Suprapubic skin (tissue), 4 donors: Measurements from ENCODE around the gene UBR3. TPM values are rescaled to one million over a fixed set of nuclear protein-coding genes. Genes with fewer than 3 reads are reported as not detected.
"Not testable (repeated sequence)": the region's sequence is repeated elsewhere in the genome, so short reads cannot be mapped to it uniquely, and the experiment has no call there.

Experiments used
- DNase-seq, 2 donors: peaks; one replicate each; pipeline ENCODE4 v3.0.0-alpha.2; 2019; ENCODE audit warnings: low spot score in 2 of 2
- H3K27ac ChIP-seq: fragments of 200-600 bp; sonication (generic); one replicate; pipeline ENCODE4 v1.5.1; 2019
- H3K27me3 ChIP-seq: fragments of 200-600 bp; sonication (generic); one replicate; pipeline ENCODE4 v1.5.1; 2019
- H3K36me3 ChIP-seq: fragments of 200-600 bp; sonication (generic); one replicate; pipeline ENCODE4 v1.5.1; 2019
- H3K4me1 ChIP-seq: fragments of 200-600 bp; sonication (generic); one replicate; pipeline ENCODE4 v1.5.1; 2019
- H3K4me3 ChIP-seq: fragments of 200-600 bp; sonication (generic); one replicate; pipeline ENCODE4 v1.5.1; 2019; ENCODE audit warnings: mild to moderate bottlenecking
- H3K9me3 ChIP-seq: fragments of 200-600 bp; sonication (generic); one replicate; pipeline ENCODE4 v1.5.1; 2019
- CTCF ChIP-seq, 2 donors: fragments of 200-600 bp in 1 of 2; fragments of 450-650 bp in 1 of 2; sonication (generic) in 1 of 2; IDR thresholded peaks; one replicate each; pipeline ENCODE4 v1.5.1; 2016 to 2019; ENCODE audit warnings: antibody characterized with exemption in 2 of 2, mild to moderate bottlenecking in 1 of 2, moderate library complexity in 1 of 2
- EP300 ChIP-seq: sonication (generic); formaldehyde crosslinking; IDR thresholded peaks from one replicate; pipeline ENCODE4 v1.6.1; 2017; ENCODE audit warnings: antibody characterized with exemption
- POLR2A ChIP-seq, 2 donors: fragments of 450-650 bp; IDR thresholded peaks; one replicate each; pipeline ENCODE4 v1.6.1; 2017; ENCODE audit warnings: antibody characterized with exemption in 2 of 2, mild to moderate bottlenecking in 2 of 2, moderate library complexity in 2 of 2
- POLR2AphosphoS5 ChIP-seq, 3 donors: sonication (generic); formaldehyde crosslinking; IDR thresholded peaks; one replicate each; pipeline ENCODE4 v1.6.1; 2017; ENCODE audit warnings: antibody characterized with exemption in 3 of 3
- WGBS: methylation state at CpG from one replicate; pipeline ENCODE4 v1.1.5; 2018; 5-methylcytosine and 5-hydroxymethylcytosine counted together
- total RNA-seq, 4 donors: library from RNA; depleted of rRNA; stranded (reverse); fragments of >200 nt; gene quantifications; one replicate each; pipeline ENCODE4 v1.1.0, GENCODE V29; 2016

Gene UBR3
- total RNA-seq, 4 donors from 2014 or later = 41.9 to 140 (median 60.4) TPM

- no peak for DNase-seq
- Histone ChIP-seq H3K36me3 (peaks cover 50% of the 10 kb centered on the region), H3K4me3 (no peak overlapping the region), H3K27ac (no peak overlapping the region), H3K9me3 (no peaks in the 10 kb centered on the region), H3K4me1 (no peaks in the 10 kb centered on the region), H3K27me3 (no peaks in the 10 kb centered on the region)
- WGBS = 97% methylated on average over 1 of the region's 1 CpG
- no peak for TF ChIP-seq EP300
- no peak for TF ChIP-seq POLR2A (IDR thresholded peaks at IDR 0.05)
- no peak for TF ChIP-seq CTCF (IDR thresholded peaks at IDR 0.05)
- no peak for TF ChIP-seq POLR2AphosphoS5 (IDR thresholded peaks at IDR 0.05)
Observed at GRCh38 chr2:169945515-169945914, 118.3 kb downstream of the UBR3 start.

- Histone ChIP-seq H3K4me3 (no peak overlapping the region), H3K27ac (no peak overlapping the region), H3K4me1 (no peaks in the 10 kb centered on the region), H3K36me3 (peaks cover 48% of the 10 kb centered on the region), H3K9me3 (no peaks in the 10 kb centered on the region), H3K27me3 (no peaks in the 10 kb centered on the region)
- no peak for DNase-seq
- TF ChIP-seq CTCF (IDR thresholded peaks at IDR 0.05) (no peak), POLR2AphosphoS5 (IDR thresholded peaks at IDR 0.05) (no peak), POLR2A (IDR thresholded peaks at IDR 0.05) (no peak), EP300 (no peak)
- WGBS = 90% methylated on average over 2 of the region's 2 CpGs
Observed at GRCh38 chr2:169946092-169946491, 118.8 kb downstream of the UBR3 start.

- Histone ChIP-seq H3K36me3 (peaks cover 43% of the 10 kb centered on the region), H3K4me3 (no peak overlapping the region), H3K27ac (no peak overlapping the region), H3K9me3 (no peaks in the 10 kb centered on the region), H3K27me3 (no peaks in the 10 kb centered on the region), H3K4me1 (no peaks in the 10 kb centered on the region)
- no peak for TF ChIP-seq EP300
- no peak for TF ChIP-seq POLR2AphosphoS5 (IDR thresholded peaks at IDR 0.05)
- no peak for TF ChIP-seq CTCF (IDR thresholded peaks at IDR 0.05)
- TF ChIP-seq POLR2A (IDR thresholded peaks at IDR 0.05) = no peak
- 95% methylated on average over 1 of the region's 1 CpG for WGBS
- no peak for DNase-seq
Observed at GRCh38 chr2:169946546-169946945, 119.3 kb downstream of the UBR3 start.

- no peak for DNase-seq
- Histone ChIP-seq H3K4me1 (no peaks in the 10 kb centered on the region), H3K36me3 (peaks cover 25% of the 10 kb centered on the region), H3K4me3 (no peak overlapping the region), H3K27me3 (no peaks in the 10 kb centered on the region), H3K9me3 (no peaks in the 10 kb centered on the region), H3K27ac (no peak overlapping the region)
- TF ChIP-seq EP300 (no peak), POLR2AphosphoS5 (IDR thresholded peaks at IDR 0.05) (no peak), CTCF (IDR thresholded peaks at IDR 0.05) (no peak), POLR2A (IDR thresholded peaks at IDR 0.05) (no peak)
Observed at GRCh38 chr2:169955940-169956339, 128.7 kb downstream of the UBR3 start.

- WGBS = 95% methylated on average over 5 of the region's 5 CpGs
- not testable (repeated sequence) for H3K27ac ChIP-seq, H3K27me3 ChIP-seq, H3K4me1 ChIP-seq, H3K4me3 ChIP-seq, H3K9me3 ChIP-seq, DNase-seq
- H3K36me3 ChIP-seq = peaks cover 30% of the 10 kb centered on the region
Observed at GRCh38 chr2:169957219-169957618, 130.0 kb downstream of the UBR3 start.

- H3K36me3 ChIP-seq = peaks cover 38% of the 10 kb centered on the region
- peak in 1 of 2 donors; percentile 61 for DNase-seq
- no peak overlapping the region for H3K27ac ChIP-seq
- no peaks in the 10 kb centered on the region for H3K9me3 ChIP-seq
- TF ChIP-seq CTCF (IDR thresholded peaks at IDR 0.05) (no peak), EP300 (no peak), POLR2AphosphoS5 (IDR thresholded peaks at IDR 0.05) (no peak), POLR2A (IDR thresholded peaks at IDR 0.05) (no peak)
- H3K4me1 ChIP-seq = no peaks in the 10 kb centered on the region
- no peak overlapping the region for H3K4me3 ChIP-seq
- no peaks in the 10 kb centered on the region for H3K27me3 ChIP-seq
- WGBS = 82% methylated on average over 4 of the region's 4 CpGs
Observed at GRCh38 chr2:169961911-169962310, 134.7 kb downstream of the UBR3 start.
